H1 (cell line): ENCODE measurements around the gene RER1. TPM values are rescaled to one million over a fixed set of nuclear protein-coding genes. Genes with fewer than 3 reads are reported as not detected.
A peak's percentile ranks its signal among the peaks of the same experiment; 100 is the strongest.

Experiments used
- CTCF ChIA-PET: fragments of 300-600 bp; sonication (Branson Sonifier 250); formaldehyde crosslinking; loops from one replicate; lab custom pipeline; 2021; ENCODE audit not compliant: partially characterized antibody; lab: Charles Lee
- POLR2A ChIA-PET: fragments of 300-600 bp; sonication (Branson Sonifier 250); formaldehyde crosslinking; loops from one replicate; lab custom pipeline; 2021; ENCODE audit warnings: inconsistent platforms; ENCODE audit not compliant: partially characterized antibody; lab: Charles Lee
- DNase-seq, 2 experiments: peaks; one replicate each; pipeline versions ENCODE4 v3.0.0 to v3.0.0-alpha.2; 2010 to 2022; ENCODE audit warnings: low spot score in 2 of 2, low read depth in 1 of 2, mixed read lengths in 1 of 2
- FAIRE-seq: peaks from 2 replicates; lab custom pipeline; 2011; peaks lifted over from hg19 to GRCh38; lab: Jason Lieb, UNC
- H2AFZ ChIP-seq: 2 replicates; pipeline ENCODE4 v1.8.1; 2012; ENCODE audit warnings: low read length, inconsistent platforms
- H2AK5ac ChIP-seq: 2 replicates; pipeline ENCODE4 v1.6.1; 2013; ENCODE audit warnings: low read depth, low read length
- H2BK120ac ChIP-seq: replicated peaks from 2 replicates; pipeline ENCODE3; 2013; ENCODE audit warnings: low read depth, low read length, inconsistent platforms
- H2BK12ac ChIP-seq: 2 replicates; pipeline ENCODE4 v1.6.1; 2013; ENCODE audit warnings: low read depth, low read length
- H2BK15ac ChIP-seq: 2 replicates; pipeline ENCODE4 v1.6.1; 2013; ENCODE audit warnings: low read length
- H2BK20ac ChIP-seq: 2 replicates; pipeline ENCODE4 v1.6.1; 2013; ENCODE audit warnings: low read length
- H2BK5ac ChIP-seq: 2 replicates; pipeline ENCODE4 v1.6.1; 2013; ENCODE audit warnings: low read depth, low read length
- H3K14ac ChIP-seq: 2 replicates; pipeline ENCODE4 v1.6.1; 2013; ENCODE audit warnings: inconsistent platforms; ENCODE audit not compliant: insufficient read length
- H3K18ac ChIP-seq: 2 replicates; pipeline ENCODE4 v1.6.1; 2013; ENCODE audit warnings: low read length; ENCODE audit errors: extremely low read depth
- H3K23ac ChIP-seq: 2 replicates; pipeline ENCODE4 v1.6.1; 2013; ENCODE audit warnings: inconsistent platforms; ENCODE audit not compliant: insufficient read length
- H3K23me2 ChIP-seq: 2 replicates; pipeline ENCODE4 v1.6.1; 2013; ENCODE audit warnings: low read depth, low read length
- H3K27ac ChIP-seq: 2 replicates; pipeline ENCODE4 v1.6.1; 2011; ENCODE audit warnings: low read depth, low read length, inconsistent platforms
- H3K27me3 ChIP-seq, 4 experiments: replicated peaks in 1 of 4; 1 replicate in 1 of 4; 2 replicates in 3 of 4; pipeline versions ENCODE4 v1.6.1 to v1.8.1; 2011 to 2013; ENCODE audit warnings: low read length in 3 of 4, mild to moderate bottlenecking in 3 of 4, inconsistent platforms in 2 of 4, mixed read lengths in 2 of 4, moderate library complexity in 1 of 4; ENCODE audit not compliant: control insufficient read depth in 3 of 4, insufficient read depth in 3 of 4; ENCODE audit errors: extremely low read depth in 1 of 4
- H3K36me3 ChIP-seq, 4 experiments: 2 replicates each; pipeline versions ENCODE4 v1.6.1 to v1.8.1; 2011 to 2013; ENCODE audit warnings: mild to moderate bottlenecking in 4 of 4, low read length in 3 of 4, moderate library complexity in 2 of 4, control low read depth in 1 of 4, inconsistent platforms in 1 of 4; ENCODE audit not compliant: insufficient read depth in 4 of 4, control insufficient read depth in 2 of 4
- H3K4ac ChIP-seq: replicated peaks from 2 replicates; pipeline ENCODE3; 2013; ENCODE audit warnings: low read length, low read depth, mixed read lengths, inconsistent platforms; ENCODE audit not compliant: insufficient read length
- H3K4me1 ChIP-seq, 4 experiments: replicated peaks in 1 of 4; 1 replicate in 1 of 4; 2 replicates in 3 of 4; pipeline versions ENCODE4 v1.6.1 to v1.8.1; 2011 to 2013; ENCODE audit warnings: low read length in 3 of 4, inconsistent platforms in 2 of 4, mixed read lengths in 1 of 4; ENCODE audit not compliant: insufficient read depth in 4 of 4, control insufficient read depth in 3 of 4
- H3K4me2 ChIP-seq, 2 experiments: 2 replicates each; pipeline versions ENCODE4 v1.6.1 to v1.8.1; 2011 to 2013; ENCODE audit warnings: low read depth in 2 of 2, low read length in 2 of 2, control low read depth in 1 of 2, inconsistent platforms in 1 of 2, mild to moderate bottlenecking in 1 of 2; ENCODE audit not compliant: insufficient read depth in 1 of 2
- H3K4me3 ChIP-seq, 4 experiments: fragments of 200-600, 300-600 bp in 1 of 4; sonication (generic), shearing (Covaris generic), sonication (Bioruptor Twin) in 1 of 4; 2 replicates each; pipeline versions ENCODE4 v1.5.1 to v1.8.1; 2011 to 2016; ENCODE audit warnings: low read length in 4 of 4, low read depth in 3 of 4, control low read depth in 2 of 4, inconsistent platforms in 2 of 4, mild to moderate bottlenecking in 2 of 4, mixed read lengths in 1 of 4, moderate library complexity in 1 of 4; ENCODE audit not compliant: insufficient read depth in 2 of 4; ENCODE audit errors: extremely low read depth in 1 of 4
- H3K56ac ChIP-seq: replicated peaks from 2 replicates; pipeline ENCODE3; 2013; ENCODE audit warnings: low read depth, mild to moderate bottlenecking, mixed read lengths, low read length, inconsistent platforms; ENCODE audit not compliant: insufficient read length
- H3K79me1 ChIP-seq: 2 replicates; pipeline ENCODE4 v1.6.1; 2013; ENCODE audit warnings: low read depth, low read length, control low read depth
- H3K79me2 ChIP-seq, 2 experiments: 2 replicates each; pipeline versions ENCODE4 v1.6.1 to v1.8.1; 2012 to 2013; ENCODE audit warnings: low read length in 2 of 2, mild to moderate bottlenecking in 2 of 2, inconsistent platforms in 1 of 2; ENCODE audit not compliant: insufficient read depth in 2 of 2, control insufficient read depth in 1 of 2
- H3K9ac ChIP-seq, 4 experiments: replicated peaks in 1 of 4; 1 replicate in 1 of 4; 2 replicates in 3 of 4; pipeline versions ENCODE4 v1.6.1 to v1.8.1; 2011 to 2013; ENCODE audit warnings: low read depth in 3 of 4, low read length in 3 of 4, control low read depth in 2 of 4, mild to moderate bottlenecking in 2 of 4, moderate library complexity in 2 of 4, inconsistent platforms in 1 of 4; ENCODE audit errors: extremely low read depth in 1 of 4
- H3K9me3 ChIP-seq, 2 experiments: 2 replicates each; pipeline versions ENCODE4 v1.6.1 to v1.8.1; 2012 to 2013; ENCODE audit warnings: mild to moderate bottlenecking in 2 of 2, moderate library complexity in 2 of 2, control low read depth in 1 of 2, inconsistent platforms in 1 of 2, low read depth in 1 of 2, low read length in 1 of 2, mixed read lengths in 1 of 2; ENCODE audit not compliant: insufficient read depth in 2 of 2
- H4K20me1 ChIP-seq, 2 experiments: replicated peaks in 1 of 2; 2 replicates each; pipeline versions ENCODE3 to v1.8.1; 2011 to 2013; ENCODE audit warnings: inconsistent platforms in 2 of 2, low read length in 2 of 2, mild to moderate bottlenecking in 1 of 2; ENCODE audit not compliant: insufficient read depth in 2 of 2, control insufficient read depth in 1 of 2
- H4K5ac ChIP-seq: 2 replicates; pipeline ENCODE4 v1.6.1; 2013; ENCODE audit warnings: low read length, low read depth, mixed read lengths, inconsistent platforms; ENCODE audit not compliant: insufficient read length
- H4K8ac ChIP-seq: 2 replicates; pipeline ENCODE4 v1.8.0; 2013; ENCODE audit warnings: mild to moderate bottlenecking, moderate library complexity, low read length, inconsistent platforms; ENCODE audit not compliant: insufficient read depth; ENCODE audit errors: extremely low read depth
- H4K91ac ChIP-seq: replicated peaks from 2 replicates; pipeline ENCODE3; 2013; ENCODE audit warnings: low read length, mixed read lengths, inconsistent platforms; ENCODE audit not compliant: insufficient read length
- ASH2L ChIP-seq: fragments of 200-600, 300-600 bp; sonication (generic); IDR thresholded peaks from one replicate; pipeline ENCODE4 v1.7.1; 2017; ENCODE audit warnings: low read length
- ATF3 ChIP-seq: IDR thresholded peaks from 2 replicates; pipeline ENCODE4 v1.6.1; 2011; ENCODE audit warnings: low read depth, mild to moderate bottlenecking, low read length; ENCODE audit not compliant: insufficient read depth
- JUN ChIP-seq: IDR thresholded peaks from 2 replicates; pipeline ENCODE4 v1.6.1; 2011; ENCODE audit warnings: low read depth, mild to moderate bottlenecking, improper control_type of control experiment, low read length
- RXRA ChIP-seq: IDR thresholded peaks from 2 replicates; pipeline ENCODE4 v1.6.1; 2011; ENCODE audit warnings: low read depth, mild to moderate bottlenecking, low read length, moderate library complexity; ENCODE audit not compliant: insufficient read depth
- SP1 ChIP-seq: IDR thresholded peaks from 2 replicates; pipeline ENCODE4 v1.6.1; 2011; ENCODE audit warnings: low read depth, low read length
- SUZ12 ChIP-seq: fragments of 200-600 bp; sonication (generic); IDR thresholded peaks from 2 replicates; pipeline ENCODE4 v1.6.1; 2012; ENCODE audit warnings: mild to moderate bottlenecking, inconsistent platforms, low read length, moderate library complexity, mixed read lengths
- TAF1 ChIP-seq: IDR thresholded peaks from 2 replicates; pipeline ENCODE4 v1.6.1; 2011; ENCODE audit warnings: mild to moderate bottlenecking, low read depth, low read length
- TEAD4 ChIP-seq: IDR thresholded peaks from 2 replicates; pipeline ENCODE4 v1.6.1; 2012; ENCODE audit warnings: low read depth, low read length, inconsistent platforms, mixed read lengths
- ZNF274 ChIP-seq: IDR thresholded peaks from 2 replicates; pipeline ENCODE4 v1.7.0; 2012; ENCODE audit warnings: low read length, borderline replicate concordance; ENCODE audit errors: extremely low read depth
- WGBS, 2 experiments: shearing (Covaris generic) in 1 of 2; methylation state at CpG; one replicate each; pipeline versions ENCODE4 v1.1.6 to v1.1.7; 2013 to 2015; ENCODE audit warnings: low lambda C conversion rate in 2 of 2, mixed read lengths in 2 of 2, inconsistent platforms in 1 of 2, low coverage in 1 of 2, missing lambda C conversion rate in 1 of 2; ENCODE audit not compliant: insufficient replicate concordance in 2 of 2, insufficient coverage in 1 of 2, insufficient read length in 1 of 2; ENCODE audit errors: extremely low coverage in 1 of 2, missing lambda C conversion rate in 1 of 2; 5-methylcytosine and 5-hydroxymethylcytosine counted together
- polyA plus RNA-seq, 7 experiments: library from polyadenylated mRNA; depleted of rRNA in 3 of 7; stranded (reverse) in 5 of 7; unstranded in 2 of 7; fragments of >200 nt in 5 of 7; fragments of 200-250 nt in 2 of 7; gene quantifications; 1 replicate in 5 of 7; 2 replicates in 1 of 7; 4 replicates in 1 of 7; pipeline versions ENCODE4 v1.2.1 to v1.2.3, GENCODE V29; 2011 to 2013; ENCODE audit warnings: missing spikeins in 2 of 7, mixed read lengths in 2 of 7
- total RNA-seq: library from RNA; stranded (reverse); fragmentation: NEBNext Ultra II Directional; extraction: Animal tissue kit (Norgen Biotek cat#: 25700); gene quantifications from 2 replicates; pipeline ENCODE4 v1.2.1, GENCODE V29; 2021

RER1 gene
- total and polyA plus RNA-seq, 2 of the 8 experiments (the other 6 are each of a cell fraction or from before 2014, with no cell fraction given), result 102 to 134 TPM

GRCh38 chr1:2375923-2376260 is 15.7 kb upstream of the RER1 start:
- 91% methylated on average over 7 of the region's 7 CpGs; no CpG with 5 or more reads in 1 of the 2 experiments for WGBS, 2 experiments
- H3K23ac ChIP-seq, result no peak overlapping the region
- H2BK20ac ChIP-seq, result no peak overlapping the region
- H3K4ac ChIP-seq, result no peak overlapping the region
- H2BK15ac ChIP-seq, result no peak overlapping the region
- H3K27ac ChIP-seq, result no peak overlapping the region
- no peak overlapping the region for H2AFZ ChIP-seq
- H3K36me3 ChIP-seq, result no peaks in the 10 kb centered on the region
- no peak overlapping the region for H2BK12ac ChIP-seq
- no peaks in the 10 kb centered on the region for H3K23me2 ChIP-seq
- no peak overlapping the region for H3K18ac ChIP-seq
- H3K27me3 ChIP-seq, result no peaks in the 10 kb centered on the region
- H4K5ac ChIP-seq, result no peak overlapping the region
- H2BK5ac ChIP-seq, result 0 out of 2 replicates have a peak overlapping the region, but pooled peaks have one; percentile 30
- H3K79me2 ChIP-seq, result no peaks in the 10 kb centered on the region
- no peaks in the 10 kb centered on the region for H3K9me3 ChIP-seq
- no peak overlapping the region for H3K4me3 ChIP-seq
- DNase-seq (no peak), FAIRE-seq (no peak)
- no peak overlapping the region for H3K4me2 ChIP-seq
- TF ChIP-seq TAF1 (no peak), TEAD4 (no peak), RXRA (no peak), ATF3 (no peak), SUZ12 (no peak), SP1 (no peak), ZNF274 (no peak), JUN (no peak), ASH2L (no peak)
- H4K20me1 ChIP-seq, result no peaks in the 10 kb centered on the region
- ChIA-PET POLR2A (interaction anchor here (0.7 to 5.0 kb wide), 4 partner anchors 32 to 181 kb away, joined by 3 to 16 read pairs (median 4); partner anchors contain the start of gene FAAP20), CTCF (interaction anchor here (1.3 to 2.5 kb wide), 5 partner anchors 11 to 181 kb away, joined by 3 to 15 read pairs (median 5); partner anchors contain the start of gene FAAP20)
- H2AK5ac ChIP-seq, result no peak overlapping the region
- no peaks in the 10 kb centered on the region for H3K79me1 ChIP-seq
- no peaks in the 10 kb centered on the region for H3K4me1 ChIP-seq
- H4K91ac ChIP-seq, result no peak overlapping the region
- no peak overlapping the region for H3K9ac ChIP-seq
- no peak overlapping the region for H3K56ac ChIP-seq
- no peak overlapping the region for H2BK120ac ChIP-seq
- no peak overlapping the region for H3K14ac ChIP-seq
- H4K8ac ChIP-seq, result no peak overlapping the region
